Activated CD4-positive, CD25-positive, alpha-beta regulatory T cell treated with anti-CD3 and anti-CD28 coated beads, Interleukin-2, amount 50 U/mL, for 24 hours (primary cell): ENCODE data around the gene DIP2C.
"Not testable (repeated sequence)": the region's sequence is repeated elsewhere in the genome, so short reads cannot be mapped to it uniquely, and the experiment has no call there.

Experiments used
- ATAC-seq, 2 donors: fragments of 150-1000 bp; cut with Tn5 transposase; one replicate each; pipeline ENCODE4 v1.10.0; 2021; ENCODE audit warnings: mild to moderate bottlenecking in 1 of 2, moderate library complexity in 1 of 2

The DIP2C gene

GRCh38 chr10:384538-385305 is 304.7 kb downstream of the DIP2C start:
- ATAC-seq: no peak

GRCh38 chr10:383519-383918 is 305.9 kb downstream of the DIP2C start:
- no peak for ATAC-seq

GRCh38 chr10:381805-382204 is 307.7 kb downstream of the DIP2C start:
- ATAC-seq: no peak

DNA sequence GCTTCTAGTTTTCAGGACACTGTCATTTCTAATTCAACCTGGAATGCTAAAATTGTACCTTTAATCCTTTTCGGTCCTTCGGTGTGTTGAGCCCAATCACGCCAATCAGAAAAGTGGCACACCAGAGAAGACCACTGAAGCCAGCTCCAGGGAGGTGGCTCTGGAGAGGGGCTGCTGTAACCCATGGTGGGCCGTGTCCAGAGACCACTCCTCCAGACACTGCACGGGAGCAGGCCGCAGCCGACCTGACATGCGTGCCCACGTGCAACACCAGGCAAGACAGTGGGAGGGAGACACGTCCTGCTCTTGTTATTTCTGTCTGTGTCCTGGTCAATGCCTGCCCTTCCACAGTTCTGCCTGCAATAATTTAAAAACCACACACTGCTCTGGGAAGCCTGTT is 308.1 kb downstream of the DIP2C start:
- ATAC-seq: no peak

DNA sequence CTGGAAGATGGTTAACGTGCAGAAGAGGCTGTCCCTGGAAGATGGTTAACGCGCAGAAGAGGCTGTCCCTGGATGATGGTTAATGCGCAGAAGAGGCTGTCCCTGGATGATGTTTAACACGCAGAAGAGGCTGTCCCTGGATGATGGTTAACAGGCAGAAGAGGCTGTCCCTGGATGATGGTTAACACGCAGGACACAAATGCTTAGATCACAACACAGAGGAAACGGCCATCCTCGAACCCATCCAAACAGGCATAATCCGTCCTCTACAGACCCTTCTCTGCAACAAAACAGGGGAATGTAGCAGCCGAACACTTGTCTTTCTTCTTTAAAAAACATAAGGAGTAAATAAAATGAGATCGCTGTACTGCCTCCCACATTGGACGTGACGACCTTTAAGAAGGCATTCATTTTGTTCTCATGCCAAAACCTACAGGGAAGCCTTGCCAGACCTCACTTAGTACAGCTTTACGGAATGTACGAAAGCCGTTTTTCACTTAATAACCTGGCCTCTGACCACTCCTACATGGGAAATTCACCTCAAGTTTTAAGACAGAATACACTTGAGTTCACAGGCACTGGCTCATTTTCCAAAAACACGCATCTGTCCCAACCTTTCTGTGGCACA is 309.0 kb downstream of the DIP2C start:
- no peak for ATAC-seq

GRCh38 chr10:378930-379704 is 310.4 kb downstream of the DIP2C start:
- ATAC-seq: no peak

DNA sequence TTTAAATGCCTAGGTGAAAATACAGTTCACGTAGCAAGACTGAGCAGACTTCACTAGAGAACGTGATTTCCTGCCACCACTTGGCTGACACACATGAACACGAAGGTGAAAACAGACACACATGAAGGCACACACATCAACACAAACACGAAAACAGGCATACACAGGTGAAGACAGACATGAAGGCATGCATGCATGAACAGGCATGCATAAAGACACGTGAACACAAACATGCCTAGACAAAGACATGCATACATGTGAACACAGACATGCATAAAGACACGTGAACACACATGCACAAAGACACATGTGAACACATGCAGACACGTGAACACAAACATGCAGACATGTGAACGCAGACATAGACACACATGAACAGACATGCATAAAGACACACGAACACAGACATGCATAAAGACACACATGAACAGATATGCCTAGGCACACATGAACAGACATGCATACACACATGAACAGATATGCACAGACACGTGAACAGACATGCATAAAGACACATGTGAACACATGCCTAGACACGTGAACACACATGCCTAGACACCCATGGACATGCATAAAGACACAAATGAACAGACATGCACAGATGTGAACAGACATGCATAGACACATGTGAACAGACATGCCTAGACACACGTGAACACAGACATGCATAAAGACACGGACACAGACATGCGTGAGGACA is 311.1 kb downstream of the DIP2C start:
- ATAC-seq: no peak

- no peak for ATAC-seq
Measured at GRCh38 chr10:377228-377627, 312.2 kb downstream of the DIP2C start.

DNA sequence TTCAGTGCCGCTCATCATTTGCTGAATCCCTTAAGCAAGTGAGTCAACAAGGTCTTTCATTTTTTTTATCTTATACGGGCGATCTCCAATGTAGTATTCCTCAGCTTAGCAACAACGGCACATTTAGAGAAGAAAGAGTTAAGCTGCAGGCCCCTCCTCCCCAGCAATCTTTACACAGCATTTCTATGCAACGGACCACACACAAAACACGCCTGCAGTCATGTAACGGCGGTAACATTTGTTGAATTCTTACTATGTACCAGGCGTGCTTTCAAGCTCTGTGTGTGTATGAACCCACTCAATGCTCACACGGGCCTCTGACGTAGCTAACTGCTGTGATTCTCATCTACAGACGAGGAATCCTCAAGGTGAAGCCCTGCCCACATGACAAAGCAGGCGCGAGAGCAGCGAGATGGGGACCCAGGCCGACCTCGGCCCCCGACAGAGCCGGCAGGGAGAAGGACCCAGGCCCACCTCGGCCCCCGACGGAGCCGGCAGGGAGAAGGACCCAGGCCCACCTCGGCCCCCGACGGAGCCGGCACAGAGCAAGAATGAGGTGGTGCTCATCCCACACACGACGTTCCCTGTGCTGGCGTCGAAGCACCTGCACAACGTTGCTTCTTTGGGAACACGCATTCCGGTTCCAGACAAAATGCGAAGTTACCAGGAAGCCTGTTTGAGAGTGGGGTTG is 313.5 kb downstream of the DIP2C start:
- ATAC-seq: no peak

DNA sequence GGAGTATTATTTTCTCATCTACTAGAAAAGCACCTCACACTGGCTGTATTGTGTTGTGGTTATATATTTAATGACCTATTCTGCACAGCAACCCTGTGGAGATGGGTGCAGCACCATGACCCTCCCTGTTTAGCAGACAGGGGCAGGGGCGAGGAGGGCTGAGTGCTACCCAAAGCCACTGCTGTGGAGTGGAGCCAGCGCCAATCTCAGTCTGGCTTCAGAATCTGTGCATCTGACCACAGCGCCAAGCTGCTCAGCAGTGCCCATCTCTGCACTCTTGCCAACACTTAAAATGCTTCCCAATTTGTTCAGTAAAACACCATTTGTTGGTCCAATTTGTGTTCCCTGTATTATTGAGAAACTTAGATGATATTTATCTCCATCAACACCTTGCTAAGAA is 315.1 kb downstream of the DIP2C start:
- no peak for ATAC-seq

DNA sequence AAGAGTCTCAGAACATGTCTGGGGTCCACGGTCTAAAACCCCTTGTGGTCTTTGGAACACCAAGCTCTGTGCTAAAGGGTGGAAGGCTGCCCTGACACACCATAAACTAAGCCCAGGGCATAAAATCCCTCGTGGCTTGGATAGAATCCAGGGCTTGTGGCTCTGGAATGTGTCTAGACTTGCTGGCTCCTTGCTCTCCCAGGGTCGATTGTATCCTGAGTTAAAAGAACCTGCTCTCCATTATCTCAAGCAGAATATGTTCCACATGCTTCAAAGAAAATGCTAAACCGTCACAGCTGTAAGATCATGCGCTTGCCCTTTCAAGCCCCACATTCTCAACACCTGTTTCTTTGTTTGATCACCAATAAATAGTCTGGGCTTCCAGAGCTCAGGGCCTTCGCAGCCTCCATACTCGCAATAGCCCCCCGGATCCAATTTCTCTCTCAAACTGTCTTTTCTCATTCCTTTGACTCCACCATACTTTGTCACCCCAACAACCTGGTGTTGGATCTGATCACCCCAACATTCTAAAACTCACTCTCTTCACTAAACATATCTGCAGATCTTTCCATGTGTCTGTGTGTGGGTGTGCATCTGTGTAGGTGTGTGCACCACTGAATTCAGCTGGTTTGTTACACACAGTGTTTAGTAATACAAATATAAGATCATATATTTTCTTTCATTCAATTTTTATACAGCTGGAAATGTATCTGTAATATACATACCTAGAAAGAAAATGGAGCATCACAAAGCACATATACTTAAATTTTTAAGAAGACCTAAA is 315.8 kb downstream of the DIP2C start:
- no peak for ATAC-seq

DNA sequence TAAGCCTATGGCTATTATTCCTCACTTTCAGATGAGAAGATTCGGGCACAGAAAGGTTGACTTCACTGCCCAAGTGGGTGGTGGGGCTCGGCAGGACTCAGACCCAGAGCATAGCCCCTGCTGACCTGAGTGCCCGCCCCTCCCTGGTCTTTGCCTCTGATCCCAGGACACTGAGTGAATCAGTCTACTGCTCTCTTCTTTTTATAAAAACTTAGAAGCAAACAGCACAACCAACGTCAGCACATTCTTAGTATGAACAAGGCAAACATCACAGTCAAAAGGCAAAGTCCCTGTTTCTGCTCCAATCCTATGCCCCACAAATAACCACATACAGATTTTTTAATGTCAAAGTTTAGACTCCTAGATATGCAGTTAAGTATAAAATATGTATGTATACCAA is 316.5 kb downstream of the DIP2C start:
- no peak for ATAC-seq

DNA sequence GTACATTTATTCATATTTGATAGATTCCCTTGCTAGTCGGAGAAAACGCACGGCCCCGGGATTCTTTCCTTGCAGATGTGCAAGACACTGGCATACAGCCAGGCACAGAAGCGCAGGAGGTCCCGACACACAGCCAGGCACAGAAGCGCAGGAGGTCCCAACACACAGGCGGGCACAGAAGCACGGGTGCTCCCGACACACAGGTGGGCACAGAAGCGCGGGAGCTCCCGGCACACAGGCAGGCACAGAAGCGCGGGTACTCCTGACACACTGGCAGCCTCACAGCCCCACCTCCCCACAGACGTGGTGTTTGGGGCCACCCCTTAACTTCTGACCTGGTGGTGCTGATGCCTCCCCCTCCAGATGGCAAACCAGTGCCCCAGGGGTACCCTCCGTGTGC is 316.9 kb downstream of the DIP2C start:
- ATAC-seq: no peak

- ATAC-seq: no peak
Measured at GRCh38 chr10:371515-371914, 318.0 kb downstream of the DIP2C start.

DNA sequence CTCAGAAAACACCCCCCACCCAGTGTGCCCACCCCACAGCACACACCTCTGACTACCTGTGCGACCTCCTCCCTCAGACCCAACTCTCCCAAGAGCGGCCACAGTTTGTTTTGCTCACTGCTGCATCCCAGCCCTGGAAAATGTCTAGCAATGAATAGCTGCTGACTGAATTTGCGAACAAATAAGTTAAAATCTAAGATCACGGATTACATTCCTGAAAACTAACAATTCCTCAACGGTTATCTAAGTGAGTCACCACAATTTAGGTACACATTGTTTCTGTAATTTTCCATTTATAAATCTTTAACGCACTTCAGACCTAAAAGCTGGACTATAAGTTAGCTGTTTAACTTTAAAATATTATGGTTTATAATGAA is 319.0 kb downstream of the DIP2C start:
- no peak for ATAC-seq

- no peak for ATAC-seq
Measured at GRCh38 chr10:369684-370448, 319.6 kb downstream of the DIP2C start.

GRCh38 chr10:369221-369683 is 320.2 kb downstream of the DIP2C start:
- no peak for ATAC-seq

- ATAC-seq: no peak
Measured at GRCh38 chr10:368579-369220, 320.8 kb downstream of the DIP2C start.

- not testable (repeated sequence) for ATAC-seq
Measured at GRCh38 chr10:368107-368506, 321.4 kb downstream of the DIP2C start.

GRCh38 chr10:367636-368035 is 321.8 kb downstream of the DIP2C start:
- ATAC-seq: no peak
